ENCODE data around the gene RHBDF1. TPM values are rescaled to one million over a fixed set of nuclear protein-coding genes. Genes with fewer than 3 reads are reported as not detected.
"Not testable (repeated sequence)": the region's sequence is repeated elsewhere in the genome, so short reads cannot be mapped to it uniquely, and the experiment has no call there.

The RHBDF1 gene
- total RNA-seq, 1 donor from 2014 or later, result 21.8 TPM

DNA sequence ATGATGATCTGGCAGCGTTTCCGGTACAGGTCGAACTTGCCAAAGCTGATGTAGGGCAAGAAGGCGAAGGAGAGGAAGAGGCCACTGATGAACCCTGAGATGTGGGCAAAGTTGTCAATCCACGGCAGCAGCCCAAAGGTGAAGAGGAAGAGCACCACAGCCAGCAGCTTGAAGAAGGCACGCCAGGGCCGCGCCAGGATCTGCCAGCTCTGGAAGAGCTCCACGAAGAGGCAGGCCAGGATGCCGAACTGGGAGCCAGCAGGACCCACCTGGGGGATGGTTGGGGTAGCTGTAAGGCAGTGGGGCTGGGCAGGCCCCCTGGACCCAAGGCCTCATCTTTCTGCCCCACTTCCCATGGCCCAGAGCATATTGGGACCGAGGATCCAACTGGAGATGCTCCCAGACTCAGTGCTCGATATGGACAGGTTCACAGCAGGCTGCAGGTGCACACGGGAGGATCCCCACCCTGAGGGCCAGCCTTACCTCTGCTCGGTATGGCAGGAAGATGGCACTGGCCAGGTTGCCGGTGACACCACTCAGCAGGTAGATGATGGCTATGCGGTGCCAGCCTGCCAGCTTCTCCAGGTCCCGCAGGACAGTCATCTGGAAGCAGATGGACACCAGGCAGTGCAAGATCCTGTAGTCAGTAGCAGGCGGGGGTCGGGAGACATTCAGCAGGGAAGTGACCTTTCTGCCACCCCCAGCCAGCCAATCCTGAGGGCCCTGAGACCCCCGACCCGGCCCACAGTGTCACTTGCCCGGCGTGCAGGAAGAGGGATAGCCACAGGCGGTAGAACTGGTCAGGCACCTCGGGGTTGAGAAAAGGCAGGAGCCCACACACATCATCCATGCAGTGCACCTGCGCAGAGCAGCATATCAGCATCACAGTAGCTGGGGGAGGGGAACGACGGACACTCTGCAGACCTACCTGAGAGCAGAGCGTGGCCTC is 13.7 kb downstream of the RHBDF1 start:
- no peak for ATAC-seq

DNA sequence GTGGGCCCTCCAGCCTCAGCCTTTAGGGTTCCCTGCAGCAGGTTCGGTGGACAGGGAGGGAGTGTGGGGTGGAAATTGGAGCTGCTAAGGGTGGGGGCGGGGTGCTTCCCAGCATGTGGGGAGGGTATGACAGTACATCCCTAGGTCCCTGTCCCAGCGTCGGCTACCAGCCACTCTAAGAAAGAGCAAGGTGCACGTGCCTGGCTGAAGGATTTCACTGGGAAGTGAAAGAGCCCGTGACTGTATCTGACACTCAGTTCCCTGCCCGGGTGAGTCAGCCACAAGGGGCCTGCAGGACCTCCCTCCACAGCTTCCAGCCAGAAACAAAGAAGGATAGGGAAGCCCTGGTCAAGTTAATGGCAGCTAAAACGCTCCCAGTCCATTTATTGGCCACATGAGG is 14.7 kb downstream of the RHBDF1 start:
- no peak for ATAC-seq

DNA sequence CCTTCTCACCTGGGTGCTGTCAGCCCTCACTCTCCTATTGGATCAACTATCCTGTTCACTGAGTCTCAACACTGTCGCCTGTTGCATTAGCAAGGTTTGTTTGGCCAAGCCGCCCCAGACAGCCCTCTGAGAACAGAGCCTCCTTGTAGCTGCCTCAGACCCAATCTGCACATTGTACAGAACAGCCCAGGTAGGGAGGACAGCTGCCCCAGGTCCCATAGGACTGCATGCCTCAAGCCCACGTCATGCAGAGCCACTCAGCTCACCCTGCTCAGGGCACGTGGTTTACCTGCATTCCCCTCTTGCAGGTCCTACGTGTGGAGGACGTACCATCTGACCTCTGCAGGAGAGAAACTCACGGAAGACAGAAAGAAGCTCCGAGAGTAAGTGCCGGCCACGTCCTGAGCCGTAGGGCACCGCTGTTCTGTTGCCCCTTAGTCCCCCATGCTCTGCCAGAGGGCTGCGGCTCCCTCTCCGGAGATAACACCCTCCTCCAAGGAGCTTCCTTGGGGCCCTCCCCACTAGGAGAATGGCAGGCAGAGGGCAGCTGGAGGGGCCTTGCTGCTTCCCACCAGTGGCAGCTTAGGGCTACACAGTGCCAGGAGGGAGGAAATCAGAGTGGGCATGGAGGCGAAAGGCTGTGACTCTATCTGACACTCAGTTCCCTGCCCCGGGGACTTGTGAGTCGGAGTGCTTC is 16.1 kb downstream of the RHBDF1 start:
- ATAC-seq, result no peak

DNA sequence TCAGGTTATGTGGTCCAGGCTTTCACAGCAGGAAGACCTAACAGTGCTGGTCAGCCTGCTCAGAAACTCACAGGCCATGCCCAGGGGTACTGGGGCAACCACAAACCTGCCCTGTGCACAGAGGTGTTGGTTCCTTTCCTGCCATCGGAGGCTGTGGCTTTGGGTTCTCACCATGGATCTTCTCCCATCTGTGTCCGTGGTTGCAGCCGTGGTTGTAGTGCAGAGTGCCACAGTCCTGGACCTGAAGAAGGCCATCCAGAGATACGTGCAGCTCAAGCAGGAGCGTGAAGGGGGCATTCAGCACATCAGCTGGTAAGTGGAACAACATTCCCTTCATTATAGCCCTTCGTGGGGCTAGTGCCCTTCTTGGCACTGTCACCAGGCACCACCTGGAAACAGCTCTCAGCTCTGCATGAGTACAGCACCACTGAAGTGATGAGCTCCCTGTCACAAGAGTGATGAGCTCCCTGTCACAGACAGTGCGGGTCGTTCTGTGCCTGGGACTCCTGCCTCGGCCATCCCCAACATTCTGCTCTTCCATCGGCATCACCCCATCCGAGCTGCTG is 16.8 kb downstream of the RHBDF1 start:
- ATAC-seq, result no peak

DNA sequence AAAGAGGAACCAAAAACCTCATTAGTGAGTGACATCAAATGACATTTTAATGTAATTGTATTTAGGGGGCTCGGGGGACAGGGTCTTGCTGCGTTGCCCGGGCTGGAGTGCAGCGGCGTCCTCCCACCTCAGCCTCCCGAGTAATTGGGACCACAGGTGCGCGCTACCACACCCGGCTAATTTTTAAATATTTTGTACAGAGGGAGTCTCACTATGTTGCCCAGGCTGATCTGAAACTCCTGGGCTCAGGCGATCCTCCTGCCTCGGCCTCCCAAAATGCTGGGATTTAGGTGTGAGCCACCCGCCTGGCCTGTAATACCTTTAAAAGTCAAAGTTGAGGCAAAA is 18.2 kb downstream of the RHBDF1 start:
- ATAC-seq, result no peak

DNA sequence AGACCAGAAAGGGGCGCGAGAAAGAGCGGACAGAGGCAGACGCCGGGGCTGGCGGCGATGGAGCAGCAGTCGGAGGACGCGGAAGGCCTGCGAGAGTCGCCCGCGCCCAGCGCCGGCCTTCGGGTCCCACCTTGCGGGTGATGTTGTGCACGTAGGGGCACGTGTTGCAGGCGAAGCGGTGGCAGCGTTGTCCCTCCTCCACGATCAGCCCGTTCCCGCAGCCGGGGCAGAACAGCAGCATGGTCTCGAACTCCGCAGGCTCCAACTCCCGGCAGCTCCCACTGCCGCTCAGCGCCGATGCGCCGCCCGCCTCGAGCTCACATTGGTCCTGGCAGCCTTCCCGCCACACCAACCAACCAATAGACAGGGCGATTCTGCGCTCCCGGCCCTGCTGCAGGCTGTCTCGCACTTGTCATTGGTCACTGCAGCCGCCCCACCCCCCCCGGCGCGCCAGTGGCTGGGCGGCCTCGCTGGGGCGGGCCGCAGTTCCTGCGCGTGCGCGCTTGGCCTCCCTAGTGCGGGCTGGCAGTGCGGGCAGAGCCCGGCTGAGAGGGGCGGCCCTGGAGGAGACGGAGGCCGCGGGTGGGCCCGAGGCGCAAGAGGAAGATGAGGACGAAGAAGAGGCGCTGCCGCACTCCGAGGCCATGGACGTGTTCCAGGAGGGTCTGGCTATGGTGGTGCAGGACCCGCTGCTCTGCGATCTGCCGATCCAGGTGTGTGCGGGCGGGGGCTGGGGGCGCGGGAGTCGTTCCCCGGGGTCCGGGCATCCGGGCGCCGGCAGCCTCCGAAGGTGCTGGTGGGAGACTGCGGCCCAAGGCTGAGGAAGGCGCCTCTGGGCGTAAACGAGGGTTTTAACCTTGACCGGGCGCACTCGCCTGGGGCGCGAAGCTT is 18.8 kb downstream of the RHBDF1 start, which contains the start of the genes POLR3K and SNRNP25:
TSS of gene POLR3K (minus strand) at position 263 of the 891 bp plus-strand sequence. CDS start at position 241, 22 bp downstream.
TSS of gene SNRNP25 (plus strand) at position 483 of the 891 bp plus-strand sequence. CDS start at position 672, 189 bp downstream.
- peak; percentile 99 for ATAC-seq

DNA sequence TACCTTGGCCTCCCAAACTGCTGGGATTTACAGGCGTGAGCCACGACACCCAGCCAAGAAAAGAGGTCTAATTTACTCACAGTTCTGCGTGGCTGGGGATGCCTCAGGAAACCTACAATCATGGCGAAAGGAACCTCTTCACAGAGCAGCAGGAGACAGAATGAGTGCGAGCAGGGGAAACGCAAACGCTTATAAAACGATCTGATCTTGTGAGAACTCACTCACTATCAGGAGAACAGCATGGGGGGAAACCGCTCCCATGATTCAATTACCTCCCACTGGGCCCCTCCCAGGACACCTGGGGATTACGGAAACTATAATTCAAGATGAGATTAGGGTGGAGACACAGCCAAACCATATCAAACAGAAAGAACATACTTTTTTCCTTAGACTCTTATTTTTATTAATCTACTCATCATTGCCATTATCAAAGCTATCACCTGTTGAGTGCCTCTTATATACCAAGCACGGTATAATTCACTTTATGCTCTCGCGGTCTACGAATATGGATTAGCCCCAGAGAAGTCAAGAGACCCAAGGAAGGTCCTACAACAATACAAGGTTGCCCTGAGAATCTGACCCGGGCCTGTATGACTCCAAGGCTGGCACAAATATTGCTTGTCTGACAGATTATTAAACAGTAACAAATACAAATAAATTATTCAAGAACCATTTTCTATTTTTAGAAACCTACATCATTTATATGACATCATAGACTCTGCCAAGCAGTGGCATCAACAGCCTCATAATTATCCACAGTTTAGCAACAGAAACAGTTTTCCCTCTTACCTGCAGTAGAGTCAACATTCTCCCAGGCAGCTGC is 21.5 kb downstream of the RHBDF1 start:
- no peak for ATAC-seq

DNA sequence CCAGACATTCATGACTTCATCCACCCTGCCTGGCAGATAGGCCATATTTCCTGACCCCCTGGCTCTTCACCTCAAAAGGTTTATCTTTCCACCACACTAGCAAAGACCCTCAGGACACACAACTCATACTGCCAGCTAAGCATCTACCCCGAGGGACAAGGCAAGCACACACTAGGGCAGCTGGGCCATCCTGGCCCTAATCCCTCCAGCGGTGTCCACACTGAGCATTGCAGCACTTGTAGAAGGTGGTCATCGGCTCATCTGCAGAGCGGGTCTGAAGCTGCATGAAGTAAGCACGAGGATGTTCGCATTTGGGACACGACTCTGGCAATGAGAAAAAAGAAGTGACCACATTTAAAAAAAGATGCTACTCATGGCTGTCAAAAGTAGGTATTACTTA is 25.2 kb downstream of the RHBDF1 start:
- no peak for ATAC-seq

DNA sequence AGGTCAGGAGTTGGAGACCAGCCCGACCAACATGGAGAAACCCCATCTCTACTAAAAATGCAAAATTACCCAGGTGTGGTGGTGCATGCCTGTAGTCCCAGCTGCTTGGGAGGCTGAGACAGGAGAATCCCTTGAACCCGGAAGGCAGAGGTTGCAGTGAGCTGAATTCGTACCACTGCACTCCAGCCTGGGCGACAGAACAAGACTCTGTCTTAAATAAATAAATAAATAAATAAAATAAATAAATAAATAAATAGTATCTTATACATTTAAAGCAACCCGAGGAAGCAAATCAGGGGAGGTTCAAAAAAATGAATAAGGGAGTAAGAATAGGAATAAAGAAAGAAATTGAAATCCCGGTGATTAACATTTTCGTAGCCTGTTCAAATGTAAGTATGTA is 25.9 kb downstream of the RHBDF1 start:
- ATAC-seq, result not testable (repeated sequence)

DNA sequence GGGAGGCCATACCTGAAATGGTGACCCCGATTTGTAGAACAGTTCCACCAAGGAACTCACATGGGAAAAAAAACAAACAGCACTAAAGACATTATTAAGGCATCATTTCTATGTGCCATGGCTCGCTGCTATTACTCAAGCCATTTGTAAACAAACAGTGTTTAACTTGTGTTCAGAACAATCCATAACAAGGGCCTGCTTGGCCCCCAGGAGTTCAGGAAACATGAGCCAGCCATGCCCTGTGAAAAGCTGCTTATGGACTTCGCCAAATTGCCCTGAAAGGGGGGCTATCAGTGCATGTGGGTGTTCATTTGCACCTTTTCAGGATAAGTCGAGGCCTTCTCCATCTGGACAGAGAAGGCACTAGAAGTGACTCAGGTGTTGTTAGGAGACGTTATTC is 27.0 kb downstream of the RHBDF1 start:
- ATAC-seq, result no peak

DNA sequence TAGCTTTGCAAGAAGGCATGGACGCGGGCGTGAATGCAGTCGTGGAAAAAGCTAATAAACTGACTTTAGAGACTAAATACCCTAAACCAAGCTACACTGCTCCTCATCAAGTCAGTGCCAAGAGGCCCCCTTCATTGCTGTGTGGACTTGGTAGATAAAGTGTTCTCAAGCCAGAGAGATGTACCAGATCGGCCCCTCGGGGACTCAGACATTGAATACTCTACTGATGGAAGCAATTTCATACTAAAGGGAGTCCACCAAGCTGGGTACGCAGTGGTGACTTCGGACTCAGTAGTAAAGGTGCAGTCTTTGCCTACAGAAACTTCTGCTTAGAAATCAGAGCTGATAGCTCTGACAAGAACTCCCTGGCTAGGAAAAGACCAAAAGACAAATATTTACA is 27.8 kb downstream of the RHBDF1 start:
- no peak for ATAC-seq

DNA sequence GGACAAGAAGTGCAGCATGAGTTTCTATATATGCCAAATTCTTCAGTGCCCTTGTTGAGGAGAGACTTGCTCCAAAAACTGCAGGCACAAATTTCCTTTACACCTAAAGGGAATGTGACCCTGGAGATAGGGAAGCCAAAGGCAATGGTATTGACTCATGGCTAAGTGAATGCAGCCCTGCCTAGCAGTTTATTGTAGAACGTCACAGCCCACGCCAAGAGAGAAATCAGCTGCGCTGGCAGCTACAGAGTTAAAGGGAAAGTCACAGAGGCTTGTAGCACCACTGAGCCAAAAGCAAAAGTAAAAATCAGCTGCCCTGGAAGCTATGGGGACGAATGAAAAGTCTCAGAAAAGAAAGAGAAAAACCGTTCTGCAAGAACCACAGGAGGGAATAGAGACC is 29.1 kb downstream of the RHBDF1 start:
- peak; percentile 51 for ATAC-seq

DNA sequence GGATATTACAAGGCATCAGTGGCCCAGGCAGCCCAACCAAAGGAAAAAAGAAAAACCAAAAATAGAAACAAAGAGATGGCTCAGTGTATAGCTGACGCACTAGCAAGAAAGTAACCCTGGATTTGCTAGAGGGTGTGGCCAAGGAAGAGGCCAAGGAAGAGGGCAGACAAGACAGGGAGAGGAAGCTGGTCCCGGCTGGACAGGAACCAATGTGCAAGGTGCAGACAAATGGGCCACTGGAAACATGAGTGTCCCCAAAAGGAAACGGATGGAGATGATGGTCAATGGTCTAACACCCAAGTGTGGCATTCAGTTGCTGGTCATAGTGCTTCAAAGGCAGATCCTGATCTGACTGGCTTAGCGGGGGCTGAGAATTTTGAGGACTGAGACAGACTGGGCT is 29.7 kb downstream of the RHBDF1 start:
- ATAC-seq, result peak; percentile 25

DNA sequence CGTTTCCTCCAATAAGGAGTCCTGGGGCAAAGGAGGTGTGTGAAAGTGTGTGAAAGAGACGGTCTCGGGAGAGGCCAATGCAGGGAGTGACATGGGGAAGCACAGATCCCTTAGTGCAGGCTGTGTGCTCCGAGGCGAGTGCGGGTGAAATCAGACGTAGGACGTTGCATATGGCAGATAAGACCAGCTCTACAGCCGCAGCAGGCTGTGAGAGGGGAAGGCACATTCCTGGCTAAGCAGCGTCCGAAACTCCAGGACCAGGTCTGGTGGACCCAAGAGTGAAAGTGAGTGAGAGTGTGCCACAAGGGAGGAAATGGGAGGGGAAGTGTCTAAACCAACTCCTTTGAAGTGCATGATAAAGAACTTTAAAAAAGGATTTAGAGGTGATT is 30.4 kb downstream of the RHBDF1 start:
- ATAC-seq, result no peak

DNA sequence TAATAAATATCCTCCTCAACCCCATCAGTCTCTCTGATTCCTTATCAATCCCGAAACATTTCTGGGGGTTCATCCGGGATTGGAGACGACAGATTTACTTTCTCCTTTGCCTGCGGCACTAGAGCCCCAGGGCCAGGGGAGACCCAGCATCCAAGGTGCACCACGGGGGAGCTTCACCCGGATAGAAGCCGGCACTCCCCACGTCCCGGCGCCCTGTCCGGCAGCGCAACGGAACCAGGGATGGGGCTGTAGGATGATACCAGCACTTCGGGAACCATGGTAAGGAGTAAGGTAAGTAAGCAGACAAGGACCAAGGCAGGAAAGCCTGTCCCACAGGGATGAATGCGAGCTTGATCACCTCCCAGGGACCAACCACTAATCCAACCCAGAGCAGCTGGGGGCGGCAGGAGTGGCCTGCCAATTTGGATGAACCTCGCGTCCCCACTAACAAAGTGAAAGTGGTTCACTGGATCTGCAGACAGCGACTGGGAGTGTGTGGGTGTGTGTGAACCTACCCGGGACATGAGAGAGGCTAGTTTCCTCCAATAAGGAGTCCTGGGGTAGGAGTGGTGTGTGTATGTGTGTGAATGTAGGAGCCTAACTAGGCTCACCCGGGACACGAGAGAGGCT is 30.9 kb downstream of the RHBDF1 start:
- no peak for ATAC-seq

DNA sequence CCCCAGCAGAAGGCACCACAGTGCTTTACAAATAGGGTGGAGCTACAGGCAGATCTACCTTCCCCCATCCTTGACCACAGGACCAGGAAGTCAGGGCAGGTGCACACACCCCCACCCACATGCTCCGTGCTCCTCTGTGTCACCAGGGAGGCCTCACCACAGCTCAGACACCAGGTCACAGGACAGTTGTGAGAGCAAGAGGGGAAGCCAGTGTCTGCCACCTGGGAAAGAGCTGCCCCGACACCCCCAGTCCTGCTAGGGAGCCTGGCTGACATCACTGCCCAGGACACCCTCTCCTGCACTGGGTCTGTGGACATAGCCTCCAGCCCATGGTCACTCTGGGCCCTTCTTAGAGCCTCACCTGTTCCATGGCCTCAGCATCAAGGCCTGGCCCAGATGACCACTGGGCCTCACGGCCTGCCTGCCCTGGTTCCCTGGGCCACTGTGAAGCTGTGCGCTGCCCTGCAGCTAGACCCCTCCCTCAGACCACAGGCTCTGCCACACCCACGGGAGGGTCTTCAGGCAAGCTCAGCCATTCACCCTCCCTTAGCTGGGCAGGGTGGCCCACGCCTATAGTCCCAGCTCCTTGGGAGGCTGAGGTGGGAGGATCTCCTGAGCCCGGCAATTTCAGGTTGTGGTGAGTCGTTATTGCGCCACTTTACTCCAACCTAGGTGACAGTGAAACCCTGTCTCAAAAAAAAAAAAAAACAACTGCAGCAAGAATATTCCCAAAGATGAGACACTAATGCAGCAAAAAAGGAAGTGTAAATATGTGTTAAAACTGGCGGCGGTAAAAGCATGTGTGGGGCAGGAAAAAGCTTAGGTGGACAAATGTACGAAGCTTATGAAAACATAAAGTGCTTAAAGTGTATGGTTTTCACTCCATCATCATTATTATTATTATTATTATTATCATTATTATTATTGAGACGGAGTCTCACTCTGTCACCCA is 33.2 kb downstream of the RHBDF1 start:
- ATAC-seq, result peak; percentile 86

DNA sequence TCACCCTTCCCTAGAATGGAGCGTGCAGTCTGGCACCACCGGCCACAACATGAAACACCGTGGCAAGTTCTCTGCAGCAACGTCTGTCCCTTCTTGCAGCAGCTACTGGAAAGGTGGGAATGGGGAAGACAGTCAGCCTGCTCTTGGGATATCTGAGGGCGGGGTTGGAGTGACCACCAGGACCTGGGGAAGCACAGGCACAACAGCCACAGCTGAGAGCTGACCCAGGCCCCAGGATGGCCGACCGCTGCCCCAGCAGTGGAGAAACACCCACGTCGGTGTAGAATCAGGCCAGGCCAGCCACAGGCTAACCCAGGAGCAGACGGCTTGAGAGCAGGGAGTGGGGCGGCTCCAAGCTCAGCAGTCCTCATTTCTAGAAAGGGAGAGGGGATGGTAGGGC is 34.2 kb downstream of the RHBDF1 start:
- not testable (repeated sequence) for ATAC-seq

DNA sequence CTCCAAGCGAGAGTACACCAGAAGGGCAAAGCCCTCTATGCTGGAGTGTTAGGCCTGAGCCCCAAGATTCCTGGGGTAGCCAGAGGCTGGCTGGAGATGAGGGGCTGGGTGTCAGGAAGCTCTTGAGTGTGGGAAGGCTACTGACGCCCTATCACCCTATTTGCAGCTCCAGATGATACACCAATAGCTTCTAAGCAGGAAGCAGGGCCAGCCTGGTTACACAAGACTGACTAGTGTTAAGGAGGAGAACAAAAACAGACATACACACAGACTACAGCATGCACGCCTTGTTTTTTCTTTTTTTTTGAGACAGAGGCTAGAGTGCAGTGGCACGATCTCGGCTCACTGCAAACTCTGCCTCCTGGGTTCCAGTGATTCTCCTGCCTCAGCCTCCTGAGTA is 34.9 kb downstream of the RHBDF1 start:
- ATAC-seq, result peak; percentile 38

DNA sequence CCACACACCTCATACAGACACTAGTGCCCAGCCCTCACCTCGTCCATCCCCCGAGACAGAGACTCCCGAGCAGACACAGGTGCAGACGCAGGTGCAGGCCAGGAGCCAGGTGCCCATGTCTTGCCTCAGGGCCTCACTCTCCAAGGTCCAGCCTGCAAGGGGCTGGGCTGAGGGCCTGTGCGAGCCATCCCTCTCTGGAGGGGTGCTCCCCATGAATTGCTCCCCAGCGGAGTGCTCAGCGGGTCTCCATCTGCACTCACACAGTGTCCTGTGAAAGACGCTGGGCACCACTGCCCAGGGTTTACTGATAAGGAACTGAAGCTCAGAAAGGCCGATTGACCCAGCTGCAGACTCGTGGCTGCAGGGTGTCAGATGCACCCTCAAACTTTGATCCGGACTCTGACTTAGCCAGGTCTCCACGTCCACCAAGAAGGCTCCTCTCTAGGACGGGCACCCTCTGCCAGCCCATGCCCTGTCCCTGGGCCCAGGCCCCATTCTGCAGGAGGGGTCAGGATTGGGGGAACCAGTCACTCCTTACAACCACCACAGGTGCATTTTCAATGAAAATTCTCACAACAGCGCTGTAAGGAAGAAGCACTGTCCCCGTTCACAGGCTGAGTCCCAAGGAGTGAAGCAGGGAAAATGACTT is 36.0 kb downstream of the RHBDF1 start:
- no peak for ATAC-seq

All from esophagus mucosa (tissue), 1 donor.